Measurements from ENCODE around the gene ARHGAP24.

DNA sequence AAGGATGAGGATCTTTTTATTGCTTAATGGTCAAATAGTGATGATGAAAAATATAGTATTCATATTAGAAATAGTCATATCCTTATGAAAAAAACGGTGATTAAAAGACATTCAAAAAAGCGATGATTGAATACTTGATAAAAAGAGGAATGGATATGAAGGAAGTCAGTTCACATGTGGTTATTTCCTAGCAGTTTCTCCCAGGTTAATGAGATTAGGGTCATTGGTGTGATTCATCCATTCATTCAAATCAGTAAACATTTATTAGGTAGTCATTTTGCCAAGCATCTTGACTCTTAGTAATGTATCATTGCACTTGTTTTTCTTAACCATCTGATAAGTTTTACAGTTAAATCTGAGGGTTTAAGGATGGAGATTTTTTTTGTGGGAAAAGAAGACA lies 294.1 kb downstream of the ARHGAP24 start:
- no peak for TF ChIP-seq CTCF (IDR thresholded peaks at IDR 0.05; ENCODE audit: poor library complexity)
- no peak for TF ChIP-seq EZH2 (IDR thresholded peaks at IDR 0.05; ENCODE audit: borderline replicate concordance)
- no peak for TF ChIP-seq EZH2phosphoT487 (IDR thresholded peaks at IDR 0.05; ENCODE audit: low read depth, severe bottlenecking, unreplicated experiment)
